Fibroblast of skin of left biceps (primary cell): Measurements from ENCODE around the gene TBX2.
"Not testable (repeated sequence)": the region's sequence is repeated elsewhere in the genome, so short reads cannot be mapped to it uniquely, and the experiment has no call there.

Source experiments
- DNase-seq, 2 experiments: peaks; one replicate each; pipeline ENCODE4 v3.0.0-alpha.2; 2013; ENCODE audit warnings: low read depth in 2 of 2

The TBX2 gene

DNA sequence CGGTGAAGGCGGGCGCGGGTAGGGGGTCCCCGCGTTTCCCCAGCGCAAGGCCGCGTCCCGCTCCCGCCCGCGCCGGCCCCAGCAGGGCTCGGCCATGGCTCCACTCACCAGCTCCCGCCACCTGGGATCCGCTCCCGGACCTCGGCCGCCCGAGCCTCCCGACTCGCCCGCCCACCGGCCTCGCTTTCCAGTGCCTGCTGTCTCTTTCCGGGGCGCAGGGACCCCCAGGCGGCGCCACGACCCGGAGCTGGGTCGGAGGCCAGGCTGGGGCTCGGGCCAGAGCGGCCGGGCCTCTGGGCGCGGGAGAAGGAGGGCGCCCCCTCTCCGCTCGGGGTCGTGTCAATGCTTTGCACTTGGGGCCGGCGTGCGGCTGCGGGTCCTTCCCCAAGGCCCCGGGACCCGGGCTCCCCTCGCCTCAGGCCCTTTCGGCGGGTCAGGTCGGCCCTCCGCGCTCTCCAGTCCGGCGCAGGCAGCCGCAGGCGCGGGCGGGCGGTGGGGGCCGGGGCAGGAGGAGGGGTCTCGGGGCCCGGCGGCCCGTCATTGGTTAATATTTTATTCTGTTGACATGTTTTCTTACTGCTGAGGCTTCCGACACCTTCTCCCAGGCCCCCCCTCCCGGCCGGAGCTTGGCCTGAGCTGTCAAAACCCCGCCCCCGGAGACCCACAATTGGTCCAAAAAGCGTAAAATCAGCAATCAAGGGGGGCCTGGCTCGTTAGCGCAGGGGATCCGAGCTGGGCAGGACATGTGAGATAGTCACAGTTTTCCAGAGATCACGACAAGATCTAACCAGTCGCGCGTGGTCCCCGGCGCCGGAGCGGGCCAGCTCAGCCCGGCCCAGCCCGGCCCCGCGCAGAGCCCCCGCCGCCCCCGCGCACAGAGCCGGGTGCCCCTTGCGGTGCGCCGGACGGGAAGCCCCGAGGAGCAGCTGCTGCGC is at the start of gene TBX2:
Gene TBX2, plus strand, starts transcription at position 713 of the 935 bp plus-strand sequence. CDS start 334 bp downstream, outside the sequence.
- DNase-seq: peak in 1 of 2 experiments; percentile 39

DNA sequence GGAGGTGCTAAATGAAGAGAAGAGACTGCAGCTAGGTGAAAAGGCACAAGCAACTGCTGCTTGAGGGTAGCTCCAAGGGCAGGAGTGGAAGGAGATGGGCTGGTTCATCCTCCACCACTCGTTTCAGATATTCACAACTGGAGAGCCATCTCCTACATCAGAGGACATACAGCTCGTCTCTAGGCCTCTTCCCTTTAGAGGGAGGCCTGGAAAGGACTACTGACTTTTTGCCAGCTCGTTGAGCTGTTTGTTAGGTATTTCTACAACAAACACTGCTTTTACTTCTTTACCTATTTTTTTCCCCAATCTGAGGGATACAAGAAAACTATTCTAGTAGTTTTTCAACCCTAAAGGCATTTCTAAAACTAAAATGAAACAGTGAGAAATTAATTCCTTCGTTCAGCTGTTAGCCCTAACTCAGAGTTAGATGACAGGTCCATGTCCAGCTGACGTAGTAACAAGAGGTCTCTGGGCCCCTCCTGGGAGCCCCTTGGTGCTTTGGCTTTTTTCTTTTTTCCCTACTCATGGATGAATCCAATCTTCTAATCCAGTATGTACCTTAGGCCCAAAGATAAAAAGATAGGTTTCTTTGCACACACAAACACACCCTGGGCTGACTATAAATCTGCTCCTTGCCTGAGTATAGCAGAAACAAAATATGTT is 47.8 kb upstream of the TBX2 start:
- no peak for DNase-seq

DNA sequence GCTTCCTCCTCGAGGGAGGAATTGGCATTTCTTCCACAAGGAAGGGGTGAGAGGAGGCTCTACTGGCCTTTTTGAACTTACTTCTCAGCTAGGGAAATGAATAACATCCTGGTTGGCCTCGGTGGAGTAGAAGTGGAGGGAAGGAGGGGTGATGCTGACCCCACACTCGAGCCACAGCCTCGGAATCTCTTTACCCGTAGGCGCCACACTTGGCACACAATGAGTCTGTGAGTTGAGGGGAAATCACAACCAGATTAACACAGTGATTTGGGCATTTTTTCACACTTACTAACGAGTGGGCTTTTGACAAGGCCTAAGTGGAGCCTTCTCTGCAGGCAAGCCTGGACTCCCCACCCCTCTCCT is 47.3 kb upstream of the TBX2 start:
- no peak for DNase-seq

DNA sequence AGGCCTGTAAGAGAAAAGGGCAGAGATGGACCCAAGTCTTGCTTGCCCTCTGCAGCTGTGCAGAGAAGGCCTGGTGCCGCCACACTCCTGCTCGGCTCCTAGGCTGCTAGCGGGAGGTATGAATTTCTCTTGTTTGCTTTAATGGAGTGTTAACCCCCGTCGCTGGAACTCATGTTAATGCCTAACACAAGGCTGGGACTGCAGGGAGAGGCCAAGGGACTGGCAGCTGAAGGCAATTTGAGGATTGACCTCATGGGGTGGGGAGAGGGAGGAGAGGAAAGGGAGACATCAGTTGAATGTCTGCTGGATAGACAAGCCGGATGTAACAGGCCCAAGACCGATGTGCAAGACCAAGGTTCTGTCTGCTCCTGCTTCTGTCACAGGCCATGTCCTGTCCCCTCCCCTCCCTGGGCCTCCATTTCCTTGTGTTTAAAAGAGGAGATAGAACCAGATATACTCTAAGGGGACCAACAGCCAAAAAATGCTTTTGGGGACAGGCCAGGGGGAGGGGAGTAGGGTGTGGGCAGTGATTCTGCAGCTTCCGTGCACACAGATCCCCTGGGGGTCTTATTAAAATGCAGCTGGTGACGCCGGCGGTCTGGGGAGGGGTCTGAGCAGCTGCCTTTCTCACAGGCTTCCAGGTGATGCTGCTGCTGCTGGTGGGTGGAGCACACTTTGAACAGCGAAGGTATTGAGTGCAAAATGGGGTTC is 46.7 kb upstream of the TBX2 start:
- DNase-seq: no peak

DNA sequence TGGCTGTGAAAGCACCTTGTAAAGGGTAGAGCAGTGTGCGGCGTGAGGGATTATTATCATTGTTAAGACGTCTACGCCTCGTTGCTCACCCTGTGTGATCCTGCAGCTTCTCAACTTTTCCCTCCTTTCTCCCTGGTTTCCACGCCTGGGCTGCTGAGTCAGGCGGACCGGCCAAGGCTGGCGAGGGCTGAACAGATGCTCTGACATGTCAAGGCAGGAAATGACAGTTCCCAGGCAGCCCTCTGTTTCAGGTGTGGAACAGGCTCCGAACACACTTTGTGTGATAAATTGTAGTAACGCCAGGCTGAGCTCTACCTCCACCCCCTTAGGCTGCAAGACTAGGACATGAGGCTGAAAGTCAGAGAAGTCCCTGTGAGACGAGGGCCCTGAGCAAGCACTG is 46.0 kb upstream of the TBX2 start:
- no peak for DNase-seq

DNA sequence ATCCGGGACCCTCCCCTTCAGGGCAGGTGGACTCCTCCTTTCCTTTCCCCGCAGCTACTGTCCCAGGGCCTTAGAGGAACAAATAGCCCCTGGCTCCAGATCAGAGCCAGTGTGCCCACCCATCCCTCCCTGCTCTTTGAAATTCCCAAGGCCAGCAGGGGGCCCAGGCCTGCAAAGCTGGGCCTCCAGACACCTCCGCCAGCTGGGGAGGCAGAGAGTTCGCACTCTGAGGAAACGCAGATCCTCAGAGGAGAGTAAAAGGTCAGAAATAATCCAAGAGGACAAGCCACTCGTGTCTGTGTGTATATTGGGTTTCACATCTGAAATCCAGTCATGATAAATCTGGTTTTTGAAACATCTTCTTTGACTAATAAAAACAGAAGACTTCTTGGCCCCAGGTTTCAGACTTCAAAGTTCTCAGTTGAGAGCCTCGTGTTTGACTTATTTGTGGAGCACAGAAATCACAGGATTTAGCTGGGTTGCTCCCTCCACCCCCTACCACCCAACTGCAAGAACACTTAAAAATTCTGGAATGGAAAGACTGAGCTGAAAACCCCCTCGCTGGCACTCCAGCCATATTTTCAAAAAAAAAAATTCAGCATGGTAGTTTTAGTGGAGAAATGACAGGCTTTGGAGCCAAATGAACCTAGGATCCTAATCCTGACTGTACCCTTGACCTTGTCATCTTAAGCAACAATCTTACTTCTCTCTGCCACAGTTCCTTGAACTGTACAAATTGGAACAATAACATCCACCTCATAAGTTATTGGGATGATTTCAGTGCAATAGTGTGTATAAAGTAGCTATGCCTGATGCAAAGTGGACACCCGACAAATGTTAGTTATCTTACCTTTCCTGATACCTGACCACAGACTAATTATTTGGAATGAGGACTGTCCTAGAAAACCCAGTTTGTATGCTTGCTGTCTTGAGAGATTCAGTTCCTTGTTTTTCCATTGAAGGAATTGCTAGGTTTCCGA is 44.5 kb upstream of the TBX2 start:
- no peak for DNase-seq

DNA sequence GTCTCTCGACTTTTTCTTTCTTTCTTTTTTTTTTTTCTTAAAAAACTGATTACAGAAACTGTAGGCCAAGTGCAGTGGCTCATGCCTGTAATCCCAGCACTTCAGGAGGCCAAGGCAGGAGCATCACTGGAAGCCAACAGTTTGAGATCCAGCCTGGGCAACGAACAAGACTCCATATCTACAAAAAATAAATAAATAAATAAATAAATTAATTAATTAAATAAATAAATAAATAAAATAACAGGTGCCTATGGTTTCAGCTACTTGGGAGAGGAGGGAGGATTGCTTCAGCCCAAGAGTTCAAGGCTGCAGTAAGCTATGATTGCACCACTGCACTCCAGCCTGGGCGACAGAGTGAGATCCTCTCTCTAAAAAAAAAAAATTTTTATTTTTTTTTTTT is 42.6 kb upstream of the TBX2 start:
- not testable (repeated sequence) for DNase-seq

DNA sequence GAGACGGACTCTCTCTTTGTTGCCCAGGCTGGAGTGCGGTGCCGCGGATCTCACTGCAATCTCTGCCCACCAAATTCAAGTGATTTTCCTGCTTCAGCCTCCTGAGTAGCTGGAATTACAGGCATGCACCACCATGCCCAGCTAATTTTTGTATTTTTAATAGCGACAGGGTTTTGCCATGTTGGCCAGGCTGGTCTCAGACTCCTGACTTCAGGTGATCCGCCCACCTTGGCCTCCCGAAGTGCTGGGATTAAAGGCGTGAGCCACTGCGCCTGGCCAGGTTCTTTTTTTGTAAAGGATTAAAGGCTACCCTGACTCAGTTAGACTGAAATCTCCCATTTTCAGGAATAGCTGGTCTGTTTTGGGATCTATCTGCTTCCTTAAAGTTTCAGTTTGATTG is 40.1 kb upstream of the TBX2 start:
- not testable (repeated sequence) for DNase-seq

DNA sequence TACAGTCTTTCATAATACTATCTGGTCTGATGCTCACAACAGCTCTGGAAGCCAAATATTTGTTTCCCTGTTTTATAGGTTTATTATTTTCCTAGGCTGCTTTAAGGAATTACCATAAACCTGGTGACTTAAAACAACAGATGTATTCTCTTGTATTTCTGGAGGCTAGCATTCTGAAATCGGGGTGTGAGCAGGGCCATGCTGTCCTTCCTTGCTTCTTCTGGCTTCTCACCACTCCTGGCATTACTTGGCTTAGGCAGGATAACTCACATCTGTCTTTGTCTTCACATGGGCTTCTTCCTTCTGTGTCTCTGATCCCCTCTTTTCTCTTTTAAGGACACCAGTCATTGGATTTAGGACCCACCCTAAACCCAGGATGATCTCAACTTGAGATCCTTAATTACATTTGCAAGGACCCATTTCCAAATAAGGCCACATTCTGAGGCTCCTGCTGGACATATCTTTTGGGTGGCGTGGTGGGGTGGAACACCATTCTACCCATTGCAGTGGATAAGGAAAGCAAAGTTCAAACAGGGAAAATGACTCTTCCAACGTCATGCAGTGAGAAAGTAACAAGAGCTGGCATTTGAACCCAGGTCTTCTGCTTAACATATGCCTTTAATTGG is 39.2 kb upstream of the TBX2 start:
- no peak for DNase-seq

DNA sequence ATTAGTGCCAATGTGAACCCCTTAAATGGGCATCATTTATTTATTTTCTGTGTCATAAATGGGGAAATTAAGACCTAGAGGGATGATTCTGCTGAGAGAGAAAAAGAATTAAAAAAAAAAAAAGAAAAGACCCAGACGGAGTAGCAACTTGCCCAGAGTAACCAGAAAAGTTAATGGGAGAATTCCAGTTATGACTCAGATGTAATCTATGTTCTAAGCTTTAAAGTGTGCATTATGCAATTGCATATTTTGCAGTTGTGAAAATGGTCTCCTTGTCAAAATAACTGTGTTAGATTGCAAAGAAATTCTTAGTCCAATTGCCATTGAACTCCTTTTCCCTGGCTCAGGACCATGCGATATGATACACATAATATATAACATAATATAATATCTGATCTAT is 38.6 kb upstream of the TBX2 start:
- peak; percentile 69 for DNase-seq

DNA sequence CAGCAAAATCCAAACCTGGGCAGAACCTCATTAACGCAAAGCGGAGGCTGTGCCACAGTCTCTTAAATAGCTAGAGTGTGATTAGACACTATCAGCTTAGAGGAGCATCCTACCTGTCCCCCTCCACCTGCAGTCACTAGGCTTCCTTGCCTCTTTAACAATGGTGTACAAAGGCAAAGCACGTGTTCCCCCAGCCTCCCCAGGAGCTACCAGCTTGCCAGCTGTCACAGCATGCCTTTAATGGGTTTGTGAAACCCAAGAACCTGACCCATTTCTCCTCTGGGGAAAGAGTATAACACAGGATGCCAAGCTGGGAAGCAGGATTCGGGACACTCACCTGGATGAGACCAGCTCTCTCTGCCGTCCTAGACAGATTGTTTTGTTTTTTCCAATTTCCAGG is 37.2 kb upstream of the TBX2 start:
- no peak for DNase-seq

DNA sequence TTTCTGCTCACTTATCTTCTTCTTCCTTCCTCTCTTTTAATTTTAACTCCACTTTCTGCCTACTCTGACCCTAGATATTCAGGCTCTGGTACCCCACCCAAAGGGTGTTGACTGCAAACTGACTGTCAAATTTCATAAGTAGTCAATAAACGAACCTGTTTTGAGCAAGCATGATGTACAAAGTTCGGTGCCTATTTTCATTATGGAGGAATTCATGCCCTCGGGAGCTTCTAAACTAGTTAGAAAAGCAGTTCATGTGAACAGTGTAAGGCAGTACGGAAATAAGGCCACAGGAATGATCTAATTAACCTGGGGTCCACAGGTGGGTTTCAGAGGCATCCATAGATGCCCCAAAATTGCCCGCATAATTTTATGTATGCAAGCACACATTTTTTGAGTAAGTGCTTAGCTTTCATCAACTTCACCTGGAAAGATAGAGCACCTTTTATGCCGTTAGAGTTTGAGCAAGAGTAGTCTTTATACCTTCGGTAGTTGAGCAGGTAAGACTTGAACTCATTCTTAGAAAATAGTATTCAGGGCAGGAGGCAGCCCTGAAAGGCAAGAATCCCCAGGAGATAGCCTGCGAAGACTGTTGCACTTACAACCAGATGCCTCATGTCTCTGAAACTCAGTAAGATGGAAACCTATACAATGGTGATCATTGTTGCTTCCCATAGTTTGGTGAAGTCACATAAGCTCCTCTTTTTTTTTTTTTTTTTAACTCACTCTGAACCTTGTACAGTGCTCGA is 36.6 kb upstream of the TBX2 start:
- no peak for DNase-seq

DNA sequence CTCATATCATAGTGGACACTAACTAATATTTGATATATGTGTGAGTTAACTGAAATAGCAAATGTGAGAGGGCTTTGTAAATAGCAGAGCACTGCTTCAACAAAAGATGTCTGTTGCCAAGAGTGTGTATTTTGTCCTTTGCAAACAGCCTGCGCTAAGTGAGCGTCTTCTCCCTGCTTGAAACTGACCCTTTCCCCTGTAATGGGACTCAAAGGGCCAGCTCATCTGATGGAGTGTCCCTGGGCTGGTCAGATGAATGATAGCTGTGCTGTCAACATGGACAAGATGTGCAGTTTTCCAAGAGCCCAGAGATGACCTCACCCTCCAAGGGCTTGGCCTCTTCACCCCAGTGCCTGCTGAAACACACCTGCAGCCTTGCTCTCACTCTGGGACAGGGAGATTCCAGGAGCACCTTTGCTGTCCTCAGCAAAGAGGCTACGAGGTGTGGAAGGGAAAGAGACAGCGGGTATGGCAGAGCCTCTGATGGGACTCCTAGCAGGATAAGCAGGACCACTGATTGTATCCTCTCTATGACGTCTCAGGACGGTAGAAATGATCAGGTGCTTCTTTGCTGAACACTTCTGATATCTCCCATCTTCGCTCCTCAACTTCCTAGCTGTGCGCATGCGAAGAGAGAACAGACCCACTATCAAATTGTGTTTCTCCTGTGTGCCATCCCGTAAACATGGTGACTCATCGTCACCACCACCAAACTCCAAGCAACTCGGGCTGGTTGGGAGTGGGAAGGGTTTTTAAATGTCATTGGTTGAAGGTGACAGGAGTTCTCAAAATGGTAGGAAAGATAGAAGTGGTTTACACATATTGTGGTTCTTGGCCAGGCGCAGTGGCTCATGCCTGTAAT is 35.8 kb upstream of the TBX2 start:
- no peak for DNase-seq

DNA sequence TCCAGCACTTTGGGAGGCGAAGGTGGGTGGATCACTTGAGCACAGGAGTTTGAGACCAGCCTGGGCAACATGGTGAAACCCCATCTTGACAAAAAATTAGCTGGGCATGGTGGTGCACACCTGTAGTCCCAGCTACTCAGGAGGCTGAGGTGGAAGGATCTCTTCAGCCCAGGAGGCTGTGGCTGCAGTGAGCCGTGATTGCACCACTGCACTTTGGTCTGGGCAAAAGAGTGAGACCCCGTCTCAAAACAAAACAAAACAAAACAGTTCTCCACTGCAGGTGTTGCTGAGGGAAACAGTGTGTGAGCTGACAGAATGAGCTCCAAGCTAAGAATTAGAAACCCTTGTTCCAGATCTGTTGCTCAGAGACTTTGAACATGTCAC is 35.2 kb upstream of the TBX2 start:
- DNase-seq: no peak

DNA sequence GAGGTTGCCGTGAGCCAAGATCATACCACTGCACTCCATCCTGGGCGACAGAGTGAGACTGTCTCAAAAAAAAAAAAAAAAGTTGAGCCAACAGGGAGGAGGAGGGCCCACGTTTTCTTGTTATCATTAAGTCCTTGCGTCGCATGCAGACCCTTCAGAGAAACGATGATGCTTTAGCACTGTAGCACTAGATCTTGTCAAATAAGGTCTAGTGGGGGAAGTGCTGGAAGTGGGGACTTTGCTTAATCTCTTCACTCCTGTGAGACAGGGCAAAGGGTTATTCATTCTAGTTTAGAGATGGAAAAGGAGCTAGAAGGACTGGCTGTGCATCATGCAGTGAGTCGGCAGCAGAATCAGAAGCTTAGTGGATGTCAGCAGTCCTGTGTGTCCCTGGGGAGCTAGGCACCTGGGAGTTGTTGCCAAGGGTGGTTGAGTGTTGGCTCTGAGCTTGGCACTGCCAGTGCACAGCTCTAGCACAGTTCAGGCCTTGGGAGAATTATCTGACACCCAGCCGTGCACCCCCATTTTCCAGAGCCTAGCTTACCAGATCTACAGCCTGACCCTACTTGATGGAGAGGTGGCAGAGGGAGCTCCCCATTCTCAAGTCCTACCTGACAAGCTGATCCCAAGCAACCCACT is 33.4 kb upstream of the TBX2 start:
- DNase-seq: no peak

DNA sequence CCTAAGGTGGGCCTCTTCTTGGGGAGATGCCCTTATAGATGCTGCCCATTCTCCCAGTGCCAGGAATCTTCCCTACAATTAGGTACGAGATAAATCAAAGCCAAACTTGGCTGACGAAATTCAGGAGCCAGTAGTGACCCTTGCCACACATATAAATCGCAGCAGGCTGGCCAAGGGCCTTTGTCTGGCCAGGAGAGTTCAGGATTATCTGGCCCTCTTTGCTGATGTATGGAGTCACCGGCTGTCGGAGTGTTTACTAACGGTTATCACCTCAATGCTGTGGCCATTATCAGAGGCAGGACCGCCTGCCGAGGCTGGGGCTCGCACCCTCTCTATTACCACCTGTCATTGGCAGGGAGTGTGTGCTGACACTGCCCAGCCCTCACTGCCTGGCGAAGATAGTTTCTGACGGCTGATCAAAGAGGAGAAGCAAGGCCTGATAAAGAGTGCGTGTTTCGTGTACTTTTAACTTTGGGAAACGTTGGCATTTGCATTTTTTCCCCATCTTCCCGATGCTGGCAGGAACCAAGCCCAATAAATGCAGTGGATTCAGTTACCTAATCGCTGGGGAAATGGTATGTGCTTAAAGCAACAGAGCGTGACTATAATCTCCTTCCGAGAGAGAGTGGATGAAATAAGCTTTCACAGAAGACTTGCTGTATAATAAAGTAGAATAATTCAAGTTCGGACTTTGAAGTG is 32.8 kb upstream of the TBX2 start:
- no peak for DNase-seq

DNA sequence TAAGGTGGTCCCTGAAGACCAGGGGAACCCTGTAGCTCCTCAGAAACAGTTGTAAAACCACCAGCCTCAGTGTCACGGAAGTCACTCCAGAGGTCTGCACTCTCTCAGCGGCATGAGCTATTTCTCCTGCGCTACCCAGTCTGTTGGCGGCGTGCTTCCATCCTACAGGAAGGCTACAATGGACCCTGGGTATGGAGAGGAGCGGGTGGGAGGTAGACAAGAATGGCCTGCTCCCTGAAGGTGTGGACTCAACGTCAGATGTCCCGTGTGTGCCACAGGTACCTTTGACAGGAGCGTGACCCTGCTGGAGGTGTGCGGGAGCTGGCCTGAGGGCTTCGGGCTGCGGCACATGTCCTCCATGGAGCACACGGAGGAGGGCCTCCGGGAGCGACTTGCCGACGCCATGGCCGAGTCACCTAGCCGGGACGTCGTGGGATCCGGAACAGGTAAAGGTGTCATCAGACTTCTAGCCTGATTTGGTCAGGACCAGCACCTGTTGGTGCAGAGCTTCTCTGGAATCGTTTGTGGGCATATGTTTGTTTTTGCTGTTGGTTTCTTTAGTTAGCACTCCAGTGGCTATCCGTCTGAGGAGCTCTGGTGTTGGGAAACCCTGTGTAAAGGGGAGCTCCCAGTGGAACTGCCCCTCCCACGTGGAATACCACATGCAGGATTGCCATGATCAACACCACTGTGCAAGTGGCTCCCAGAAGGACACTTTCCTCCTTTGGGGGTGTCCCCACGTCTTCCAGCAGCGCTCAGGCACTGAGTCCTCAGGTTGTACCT is 31.4 kb upstream of the TBX2 start:
- no peak for DNase-seq
